ENCODE measurements around the gene ATG16L1. TPM values are rescaled to one million over a fixed set of nuclear protein-coding genes. Genes with fewer than 3 reads are reported as not detected.

Gene ATG16L1
- polyA plus RNA-seq, 1 donor (not counting 4 experiments of a cell fraction or from before 2014, with no cell fraction given), result 38.5 TPM

GRCh38 chr2:233300401-233300800 lies 48.9 kb downstream of the ATG16L1 start:
- Histone ChIP-seq H3K27ac (ENCODE audit: control insufficient read depth, insufficient read depth, low read length) (no peak overlapping the region), H3K79me2 (ENCODE audit: control insufficient read depth, insufficient read depth, low read length) (no peaks in the 10 kb centered on the region), H3K36me3 (ENCODE audit: control insufficient read depth in 2 of 2, extremely low read depth in 1 of 2, insufficient read depth in 2 of 2, low read length in 2 of 2) (peaks cover 0 to 4% of the 10 kb centered on the region in 2 experiments), H4K20me1 (ENCODE audit: control insufficient read depth, extremely low read depth, insufficient read depth, low read length) (no peaks in the 10 kb centered on the region), H3K9me3 (ENCODE audit: control insufficient read depth, low read depth, low read length) (no peaks in the 10 kb centered on the region), H3K9ac (ENCODE audit: control insufficient read depth, extremely low read depth, insufficient read depth, low read length) (no peak overlapping the region), H3K4me2 (ENCODE audit: control insufficient read depth, extremely low read depth, insufficient read depth, low read depth, low read length) (no peak overlapping the region), H3K4me1 (ENCODE audit: control insufficient read depth, extremely low read depth, insufficient read depth, low read length) (no peaks in the 10 kb centered on the region), H3K9me1 (ENCODE audit: control insufficient read depth, extremely low read depth, insufficient read depth, low read length) (no peaks in the 10 kb centered on the region), H3K4me3 (ENCODE audit: control insufficient read depth in 2 of 3, extremely low read depth in 1 of 3, insufficient read depth in 2 of 3, low read depth in 1 of 3, low read length in 3 of 3) (no peak overlapping the region), H2AFZ (ENCODE audit: control insufficient read depth, low read length) (no peak overlapping the region), H3K27me3 (ENCODE audit: control insufficient read depth, extremely low read depth, insufficient read depth, low read length) (no peaks in the 10 kb centered on the region)
- FAIRE-seq, result no peak
- dilution Hi-C loops (cut with MboI; ENCODE audit: extremely low pct_ligation_motif_present, low sequenced_read_pairs), result no loop called here
- TF ChIP-seq CTCF (optimal IDR thresholded peaks at IDR 0.05 in 1 of 3, IDR thresholded peaks at IDR 0.05 in 1 of 3, conservative IDR thresholded peaks at IDR 0.05 in 1 of 3; ENCODE audit: extremely low read depth in 1 of 3, insufficient read depth in 2 of 3, low read length in 3 of 3) (no peak), EZH2 (IDR thresholded peaks at IDR 0.05; ENCODE audit: low read length) (no peak)
- DNase-seq (ENCODE audit: low read depth, low spot score), result no peak

- Histone ChIP-seq H3K4me3 (ENCODE audit: control insufficient read depth in 2 of 3, extremely low read depth in 1 of 3, insufficient read depth in 2 of 3, low read depth in 1 of 3, low read length in 3 of 3) (no peak overlapping the region), H3K79me2 (ENCODE audit: control insufficient read depth, insufficient read depth, low read length) (no peaks in the 10 kb centered on the region), H3K9me3 (ENCODE audit: control insufficient read depth, low read depth, low read length) (no peaks in the 10 kb centered on the region), H3K9ac (ENCODE audit: control insufficient read depth, extremely low read depth, insufficient read depth, low read length) (no peak overlapping the region), H3K4me1 (ENCODE audit: control insufficient read depth, extremely low read depth, insufficient read depth, low read length) (no peaks in the 10 kb centered on the region), H3K27ac (ENCODE audit: control insufficient read depth, insufficient read depth, low read length) (no peak overlapping the region), H2AFZ (ENCODE audit: control insufficient read depth, low read length) (no peak overlapping the region), H3K9me1 (ENCODE audit: control insufficient read depth, extremely low read depth, insufficient read depth, low read length) (no peaks in the 10 kb centered on the region), H3K27me3 (ENCODE audit: control insufficient read depth, extremely low read depth, insufficient read depth, low read length) (no peaks in the 10 kb centered on the region), H4K20me1 (ENCODE audit: control insufficient read depth, extremely low read depth, insufficient read depth, low read length) (no peaks in the 10 kb centered on the region), H3K36me3 (ENCODE audit: control insufficient read depth in 2 of 2, extremely low read depth in 1 of 2, insufficient read depth in 2 of 2, low read length in 2 of 2) (no peaks in the 10 kb centered on the region), H3K4me2 (ENCODE audit: control insufficient read depth, extremely low read depth, insufficient read depth, low read depth, low read length) (no peak overlapping the region)
- FAIRE-seq, result no peak
- dilution Hi-C loops (cut with MboI; ENCODE audit: extremely low pct_ligation_motif_present, low sequenced_read_pairs), result no loop called here
- TF ChIP-seq CTCF (optimal IDR thresholded peaks at IDR 0.05 in 1 of 3, IDR thresholded peaks at IDR 0.05 in 1 of 3, conservative IDR thresholded peaks at IDR 0.05 in 1 of 3; ENCODE audit: extremely low read depth in 1 of 3, insufficient read depth in 2 of 3, low read length in 3 of 3), result no peak
- no peak for TF ChIP-seq EZH2 (IDR thresholded peaks at IDR 0.05; ENCODE audit: low read length)
- no peak for DNase-seq (ENCODE audit: low read depth, low spot score)
Measured at GRCh38 chr2:233301248-233301647, 49.8 kb downstream of the ATG16L1 start.

Measured in keratinocyte (primary cell).